ENCODE results near the gene SOCS2. TPM values are rescaled to one million over a fixed set of nuclear protein-coding genes. Genes with fewer than 3 reads are reported as not detected.

SOCS2 gene
- total and polyA plus RNA-seq, 10 of the 15 experiments (the other 5 are each of a cell fraction or from before 2014, with no cell fraction given): 2.6 to 12.0 (median 7.2) TPM

- no TSS peak for BruUV-seq (replicated peaks)
- ChIA-PET SMC1A (ENCODE audit: uncharacterized antibody, unreplicated experiment) (no interaction called here), RAD21 (ENCODE audit: unreplicated experiment) (no interaction called here), CTCF (no interaction called here), POLR2A (no interaction called here)
- Histone ChIP-seq H3K4me3 (no peak overlapping the region), H3K9ac (ENCODE audit: control insufficient read depth, insufficient read depth, low read length) (no peak overlapping the region), H2AFZ (ENCODE audit: control insufficient read depth, low read depth, low read length) (no peak overlapping the region), H3K27me3 (replicated peaks in 1 of 2; ENCODE audit: control insufficient read depth in 2 of 2, insufficient read depth in 2 of 2, low read length in 1 of 2) (no peaks in the 10 kb centered on the region), H3K4me2 (ENCODE audit: control insufficient read depth, insufficient read depth) (no peak overlapping the region), H3K4me1 (ENCODE audit: control insufficient read depth, insufficient read depth, low read length) (no peaks in the 10 kb centered on the region), H3K36me3 (ENCODE audit: control insufficient read depth in 2 of 2, insufficient read depth in 2 of 2, low read length in 1 of 2) (no peaks in the 10 kb centered on the region), H3K79me2 (ENCODE audit: control insufficient read depth, insufficient read depth, low read length) (no peaks in the 10 kb centered on the region), H3K9me3 (replicated peaks; ENCODE audit: control insufficient read depth, insufficient read depth, low read length) (no peaks in the 10 kb centered on the region), H3K27ac (ENCODE audit: control insufficient read depth, insufficient read depth) (no peak overlapping the region), H4K20me1 (ENCODE audit: control insufficient read depth, insufficient read depth) (no peaks in the 10 kb centered on the region)
- FAIRE-seq (no peak), ATAC-seq (no peak), DNase-seq (ENCODE audit: low read depth, low spot score) (no peak)
- 59% methylated on average over 6 of the region's 6 CpGs for WGBS (ENCODE audit: insufficient coverage, insufficient replicate concordance, low lambda C conversion rate, missing lambda C conversion rate)
- in situ Hi-C loops (cut with MboI) (no loop called here), intact Hi-C loops (cut with micrococcal nuclease; ENCODE audit: unreplicated experiment) (no loop called here)
- TF ChIP-seq POLR2AphosphoS5 (IDR thresholded peaks at IDR 0.05; ENCODE audit: low read length) (no peak), NFIC (IDR thresholded peaks at IDR 0.05; ENCODE audit: low read depth, low read length) (no peak), YBX1 (IDR thresholded peaks at IDR 0.05) (no peak), PBX3 (IDR thresholded peaks at IDR 0.05; ENCODE audit: insufficient replicate concordance, low read depth, low read length) (no peak), MEF2B (IDR thresholded peaks at IDR 0.05; ENCODE audit: partially characterized antibody, poor library complexity, severe bottlenecking) (no peak), MXI1 (IDR thresholded peaks at IDR 0.05; ENCODE audit: low read depth, low read length) (no peak), STAT1 (conservative IDR thresholded peaks at IDR 0.05) (no peak), BRCA1 (IDR thresholded peaks at IDR 0.05; ENCODE audit: low read depth, low read length) (no peak), CTCF (IDR thresholded peaks at IDR 0.05 in 2 of 3, conservative IDR thresholded peaks at IDR 0.05 in 1 of 3; ENCODE audit: control insufficient read depth in 2 of 3, extremely low read depth in 1 of 3, insufficient read depth in 1 of 3, low read depth in 3 of 3, low read length in 3 of 3) (no peak), YY1 (IDR thresholded peaks at IDR 0.05; ENCODE audit: low read depth, low read length) (no peak), KDM1A (IDR thresholded peaks at IDR 0.05; ENCODE audit: borderline replicate concordance) (no peak), PAX8 (IDR thresholded peaks at IDR 0.05) (no peak)
Measured at GRCh38 chr12:93549174-93549573, 23.3 kb upstream of the SOCS2 start.

Measured in GM12878 (cell line).